Suppressor macrophage (primary cell): ENCODE results near the gene FBN1.

Source experiments
- DNase-seq, 4 experiments: peaks; one replicate each; pipeline ENCODE4 v3.0.0-alpha.2; 2020 to 2022

The FBN1 gene

GRCh38 chr15:48466079-48466478 is 179.4 kb downstream of the FBN1 start:
- DNase-seq, result no peak

GRCh38 chr15:48465410-48465809 is 180.1 kb downstream of the FBN1 start:
- no peak for DNase-seq

GRCh38 chr15:48463366-48463880 is 182.1 kb downstream of the FBN1 start:
- peak in 1 of 4 experiments; percentile 4 for DNase-seq

- no peak for DNase-seq
These were observed 182.8 kb downstream of the FBN1 start for GRCh38 chr15:48462688-48463087.

GRCh38 chr15:48459571-48460442 is 185.7 kb downstream of the FBN1 start:
- peak in 2 of 4 experiments; percentile 6 to 12 for DNase-seq

- no peak for DNase-seq
These were observed 186.6 kb downstream of the FBN1 start for GRCh38 chr15:48458876-48459275.

GRCh38 chr15:48456134-48456533 is 189.4 kb downstream of the FBN1 start:
- no peak for DNase-seq

GRCh38 chr15:48451736-48452135 is 193.8 kb downstream of the FBN1 start:
- no peak for DNase-seq

- no peak for DNase-seq
These were observed 194.3 kb downstream of the FBN1 start for GRCh38 chr15:48451241-48451640.

GRCh38 chr15:48449734-48450133 is 195.8 kb downstream of the FBN1 start:
- DNase-seq, result no peak

GRCh38 chr15:48447657-48448056 is 197.9 kb downstream of the FBN1 start:
- DNase-seq, result no peak

GRCh38 chr15:48447058-48447457 is 198.5 kb downstream of the FBN1 start:
- DNase-seq, result no peak

GRCh38 chr15:48442011-48442410 is 203.5 kb downstream of the FBN1 start:
- DNase-seq, result no peak

- DNase-seq, result no peak
These were observed 205.4 kb downstream of the FBN1 start for GRCh38 chr15:48440084-48440483.

GRCh38 chr15:48437178-48437577 is 208.3 kb downstream of the FBN1 start:
- no peak for DNase-seq

GRCh38 chr15:48435321-48435720 is 210.2 kb downstream of the FBN1 start:
- DNase-seq, result no peak

GRCh38 chr15:48433226-48433886 is 212.2 kb downstream of the FBN1 start:
- DNase-seq, result no peak

GRCh38 chr15:48432688-48433087 is 212.8 kb downstream of the FBN1 start:
- DNase-seq, result no peak

- no peak for DNase-seq
These were observed 217.5 kb downstream of the FBN1 start for GRCh38 chr15:48427960-48428547.

- DNase-seq, result no peak
These were observed 218.0 kb downstream of the FBN1 start for GRCh38 chr15:48427479-48427878.

GRCh38 chr15:48426941-48427340 is 218.6 kb downstream of the FBN1 start:
- DNase-seq, result no peak

- DNase-seq, result no peak
These were observed 219.5 kb downstream of the FBN1 start for GRCh38 chr15:48426044-48426443.

- no peak for DNase-seq
These were observed 220.5 kb downstream of the FBN1 start for GRCh38 chr15:48425051-48425450.
